Lower leg skin (tissue), 4 donors: ENCODE results near the gene OR2J1. TPM values are rescaled to one million over a fixed set of nuclear protein-coding genes. Genes with fewer than 3 reads are reported as not detected.

ENCODE experiments used
- DNase-seq, 2 donors: peaks; one replicate each; pipeline ENCODE4 v3.0.0-alpha.2; 2019; ENCODE audit warnings: low spot score in 2 of 2
- H3K4me3 ChIP-seq: fragments of 200-600 bp; sonication (generic); 2 replicates; pipeline ENCODE4 v1.5.1; 2017; ENCODE audit warnings: mild to moderate bottlenecking, low read depth; ENCODE audit not compliant: poor library complexity, severe bottlenecking
- POLR2A ChIP-seq, 2 donors: fragments of 450-650 bp; IDR thresholded peaks; one replicate each; pipeline ENCODE4 v1.6.1; 2016 to 2017; ENCODE audit warnings: antibody characterized with exemption in 2 of 2, mild to moderate bottlenecking in 1 of 2, moderate library complexity in 1 of 2
- WGBS, 2 donors: methylation state at CpG; one replicate each; pipeline ENCODE4 v1.1.5; 2018; 5-methylcytosine and 5-hydroxymethylcytosine counted together
- intact Hi-C: fragments of 100-400 bp; cut with DNase I; formaldehyde crosslinking; loops from one replicate; pipeline ENCODE4 v1.15.0; 2023; ENCODE audit warnings: low total_unique reads
- total RNA-seq, 4 donors: library from RNA; depleted of rRNA; stranded (reverse); fragments of >200 nt; gene quantifications; one replicate each; pipeline ENCODE4 v1.1.0, GENCODE V29; 2016
- TF ChIP-seq, protein P1 (sequence below), 3 donors: fragments of 450-650 bp; IDR thresholded peaks; one replicate each; pipeline ENCODE4 v1.5.1; 2016; ENCODE audit warnings: antibody characterized with exemption in 3 of 3, mild to moderate bottlenecking in 3 of 3, moderate library complexity in 2 of 3

OR2J1 gene
- not detected for total RNA-seq

GRCh38 chr6:29099190-29099589, at the start of gene OR2J1:
OR2J1 (plus strand) TSS chr6:29099490; CDS start chr6:29100943, 1,453 bp downstream.
- intact Hi-C loops = no loop called here
- TF ChIP-seq, protein P1, sequence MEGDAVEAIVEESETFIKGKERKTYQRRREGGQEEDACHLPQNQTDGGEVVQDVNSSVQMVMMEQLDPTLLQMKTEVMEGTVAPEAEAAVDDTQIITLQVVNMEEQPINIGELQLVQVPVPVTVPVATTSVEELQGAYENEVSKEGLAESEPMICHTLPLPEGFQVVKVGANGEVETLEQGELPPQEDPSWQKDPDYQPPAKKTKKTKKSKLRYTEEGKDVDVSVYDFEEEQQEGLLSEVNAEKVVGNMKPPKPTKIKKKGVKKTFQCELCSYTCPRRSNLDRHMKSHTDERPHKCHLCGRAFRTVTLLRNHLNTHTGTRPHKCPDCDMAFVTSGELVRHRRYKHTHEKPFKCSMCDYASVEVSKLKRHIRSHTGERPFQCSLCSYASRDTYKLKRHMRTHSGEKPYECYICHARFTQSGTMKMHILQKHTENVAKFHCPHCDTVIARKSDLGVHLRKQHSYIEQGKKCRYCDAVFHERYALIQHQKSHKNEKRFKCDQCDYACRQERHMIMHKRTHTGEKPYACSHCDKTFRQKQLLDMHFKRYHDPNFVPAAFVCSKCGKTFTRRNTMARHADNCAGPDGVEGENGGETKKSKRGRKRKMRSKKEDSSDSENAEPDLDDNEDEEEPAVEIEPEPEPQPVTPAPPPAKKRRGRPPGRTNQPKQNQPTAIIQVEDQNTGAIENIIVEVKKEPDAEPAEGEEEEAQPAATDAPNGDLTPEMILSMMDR (IDR thresholded peaks at IDR 0.05) = no peak
- no peak for TF ChIP-seq POLR2A (IDR thresholded peaks at IDR 0.05)
- DNase-seq = no peak
- no peak within 1 kb of the TSS for H3K4me3 ChIP-seq
- WGBS, 2 donors = 79% methylated on average over 3 of the region's 3 CpGs

GRCh38 chr6:29051680-29052079, 47.6 kb upstream of the OR2J1 start:
- DNase-seq = no peak
- H3K4me3 ChIP-seq = no peak overlapping the region
- no peak for TF ChIP-seq POLR2A (IDR thresholded peaks at IDR 0.05)
- TF ChIP-seq, protein P1 (IDR thresholded peaks at IDR 0.05) = no peak
- intact Hi-C loops = no loop called here
- 85 to 92% methylated on average over 3 of the region's 3 CpGs for WGBS, 2 donors

DNA sequence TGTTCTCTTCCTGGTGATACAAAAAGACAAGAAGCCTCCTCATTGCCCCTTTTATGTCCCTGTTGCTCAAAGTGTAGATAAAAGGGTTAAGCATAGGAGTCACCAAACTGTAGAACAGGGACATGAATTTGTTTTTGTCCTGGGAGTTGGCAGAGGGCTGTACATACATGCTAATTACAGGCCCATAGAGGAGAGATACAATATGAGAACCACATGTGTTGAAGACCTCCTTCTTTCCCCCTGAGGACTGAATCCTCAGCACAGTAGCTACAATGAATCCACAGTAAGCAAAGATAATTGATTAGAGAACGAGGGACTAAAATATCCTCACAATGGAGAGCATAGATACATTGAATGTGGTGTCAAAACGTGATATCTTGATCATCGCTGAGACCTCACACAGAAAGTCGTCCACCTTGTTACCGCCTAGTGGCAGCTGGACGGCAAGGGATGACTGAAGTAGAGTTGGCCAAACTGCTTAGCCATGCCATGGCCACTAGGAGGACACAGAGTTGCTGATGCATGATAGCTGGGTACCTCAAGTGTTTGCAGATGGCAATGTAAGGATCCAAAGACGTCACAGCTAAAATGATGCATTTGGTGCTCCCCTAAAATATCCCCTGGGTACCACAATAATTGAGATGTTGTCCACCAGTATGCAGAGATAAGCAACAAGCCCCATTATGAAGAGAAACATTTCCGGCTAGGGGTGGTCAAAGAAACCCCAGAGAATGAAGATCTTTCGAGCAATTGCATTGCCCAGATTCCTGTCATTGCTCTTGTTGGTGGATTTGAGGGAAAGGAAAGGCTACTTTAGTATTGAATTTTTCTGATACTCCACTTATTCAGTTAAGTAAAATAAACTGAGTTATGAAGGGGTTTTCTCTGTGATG, 27.2 kb upstream of the OR2J1 start:
- DNase-seq = no peak

DNA sequence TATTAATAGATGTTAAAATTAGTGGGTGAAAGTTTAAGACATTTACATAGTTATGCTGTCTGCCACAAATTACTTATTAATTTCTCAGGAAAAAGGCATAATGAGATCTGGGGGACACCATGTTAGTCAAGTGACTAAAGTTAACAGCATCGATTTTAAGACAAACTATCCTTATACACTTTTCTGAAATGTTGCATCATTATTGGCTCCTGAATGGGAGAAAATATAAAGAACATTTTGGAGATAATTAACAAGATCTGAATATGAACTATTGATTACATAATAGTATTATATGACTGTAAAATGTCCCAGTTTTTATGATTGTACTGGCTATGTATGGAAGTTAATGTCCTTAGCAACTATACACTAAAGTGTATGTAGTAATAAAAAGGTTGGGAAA, 20.1 kb upstream of the OR2J1 start:
- no peak for DNase-seq
- intact Hi-C loops = no loop called here
- TF ChIP-seq, protein P1 (IDR thresholded peaks at IDR 0.05) = no peak
- no peak for TF ChIP-seq POLR2A (IDR thresholded peaks at IDR 0.05)
- no peak overlapping the region for H3K4me3 ChIP-seq
- 73 to 84% methylated on average over 1 of the region's 1 CpG for WGBS, 2 donors

More for the DNA sequence above, 27.2 kb upstream of the OR2J1 start:
- WGBS, 2 donors = 36 to 43% methylated on average over 9 of the region's 9 CpGs
- intact Hi-C loops = no loop called here
- TF ChIP-seq, protein P1 (IDR thresholded peaks at IDR 0.05) = no peak
- no peak for TF ChIP-seq POLR2A (IDR thresholded peaks at IDR 0.05)
- no peak overlapping the region for H3K4me3 ChIP-seq

GRCh38 chr6:29081312-29081711, 18.0 kb upstream of the OR2J1 start:
- DNase-seq = no peak
- H3K4me3 ChIP-seq = no peak overlapping the region
- TF ChIP-seq, protein P1 (IDR thresholded peaks at IDR 0.05) = no peak
- no peak for TF ChIP-seq POLR2A (IDR thresholded peaks at IDR 0.05)
- intact Hi-C loops = no loop called here
